Prostate gland (tissue), 2 donors: ENCODE measurements around the gene KCND1.

Source experiments
- CTCF ChIP-seq, 4 experiments: fragments of 200-600 bp in 2 of 4; fragments of 450-650 bp in 2 of 4; sonication (generic) in 2 of 4; IDR thresholded peaks; 1 replicate in 3 of 4; 2 replicates in 1 of 4; pipeline ENCODE4 v1.5.1; 2016 to 2019; ENCODE audit warnings: antibody characterized with exemption in 4 of 4, mild to moderate bottlenecking in 2 of 4, moderate library complexity in 2 of 4
- POLR2AphosphoS5 ChIP-seq: sonication (generic); formaldehyde crosslinking; IDR thresholded peaks from one replicate; pipeline ENCODE4 v1.6.1; 2017; ENCODE audit warnings: antibody characterized with exemption

DNA sequence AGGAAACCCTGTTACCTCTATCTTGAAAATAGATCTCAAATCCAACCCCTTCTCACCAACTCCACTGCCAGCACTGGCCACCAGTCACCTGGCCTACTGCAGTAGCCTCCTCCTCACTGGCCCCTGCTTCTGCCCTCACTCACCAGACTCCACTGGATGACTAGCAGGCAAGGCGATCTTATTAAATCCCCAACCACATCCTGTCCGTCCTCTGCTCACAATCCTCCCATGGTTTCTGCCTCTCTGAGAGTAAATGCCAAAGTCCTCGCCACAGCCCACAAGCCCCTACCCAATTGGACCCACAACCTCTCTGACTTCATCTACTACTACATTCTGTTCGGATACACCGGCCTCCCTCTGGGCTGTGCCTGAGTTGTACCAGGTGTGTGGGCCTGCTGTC lies 47.4 kb downstream of the KCND1 start:
- TF ChIP-seq CTCF (IDR thresholded peaks at IDR 0.05): no peak
- TF ChIP-seq POLR2AphosphoS5: no peak
